Measurements from ENCODE around the gene CSNK2A3.

- TF ChIP-seq NFIC (IDR thresholded peaks at IDR 0.05) (no peak), EP300 (IDR thresholded peaks at IDR 0.05; ENCODE audit: borderline replicate concordance) (no peak), EGR1 (IDR thresholded peaks at IDR 0.05) (no peak), MAX (IDR thresholded peaks at IDR 0.05) (no peak), CEBPB (IDR thresholded peaks at IDR 0.05) (no peak), REST (IDR thresholded peaks at IDR 0.05; ENCODE audit: low read depth) (no peak), ZBTB7A (IDR thresholded peaks at IDR 0.05; ENCODE audit: low read depth) (no peak), RAD21 (IDR thresholded peaks at IDR 0.05; ENCODE audit: low read depth) (no peak), USF1 (IDR thresholded peaks at IDR 0.05) (no peak), CREB1 (IDR thresholded peaks at IDR 0.05; ENCODE audit: low read depth) (no peak), TEAD4 (IDR thresholded peaks at IDR 0.05) (no peak), FOXM1 (IDR thresholded peaks at IDR 0.05; ENCODE audit: borderline replicate concordance, low read depth) (no peak)
Measured at GRCh38 chr11:11351042-11351586, 1.9 kb downstream of the CSNK2A3 start.

Measured in Ishikawa (cell line).